Transverse colon (tissue), 4 donors: ENCODE measurements around the gene PCDH12. TPM values are rescaled to one million over a fixed set of nuclear protein-coding genes. Genes with fewer than 3 reads are reported as not detected.

Experiments used
- DNase-seq: peaks from one replicate; pipeline ENCODE4 v3.0.0-alpha.2; 2019
- H3K27ac ChIP-seq, 4 donors: fragments of 200-600 bp; sonication (generic); 2 replicates each; pipeline ENCODE4 v1.5.1; 2016 to 2018; ENCODE audit warnings: inconsistent platforms in 4 of 4
- H3K27me3 ChIP-seq: fragments of 200-600 bp; sonication (generic); 2 replicates; pipeline ENCODE4 v1.5.1; 2017; ENCODE audit warnings: inconsistent platforms
- H3K36me3 ChIP-seq, 4 donors: fragments of 200-600 bp; sonication (generic); 2 replicates each; pipeline ENCODE4 v1.5.1; 2017 to 2019; ENCODE audit warnings: inconsistent platforms in 4 of 4
- H3K4me1 ChIP-seq, 4 donors: fragments of 200-600 bp; sonication (generic); 2 replicates each; pipeline ENCODE4 v1.5.1; 2017 to 2020; ENCODE audit warnings: inconsistent platforms in 4 of 4
- H3K4me3 ChIP-seq, 4 donors: fragments of 200-600 bp; sonication (generic); 1 replicate in 1 of 4; 2 replicates in 3 of 4; pipeline versions ENCODE4 v1.5.1 to v1.6.1; 2017 to 2019; ENCODE audit warnings: inconsistent platforms in 4 of 4
- H3K9me3 ChIP-seq, 2 donors: fragments of 200-600 bp; sonication (generic); 2 replicates each; pipeline ENCODE4 v1.5.1; 2017 to 2019; ENCODE audit warnings: inconsistent platforms in 2 of 2
- CTCF ChIP-seq, 5 experiments: fragments of 200-600 bp in 3 of 5; fragments of 450-650 bp in 2 of 5; sonication (generic) in 3 of 5; IDR thresholded peaks; 1 replicate in 2 of 5; 2 replicates in 3 of 5; pipeline ENCODE4 v1.5.1; 2016 to 2017; ENCODE audit warnings: antibody characterized with exemption in 5 of 5, inconsistent platforms in 3 of 5, mild to moderate bottlenecking in 2 of 5, moderate library complexity in 1 of 5
- EP300 ChIP-seq: sonication (generic); formaldehyde crosslinking; IDR thresholded peaks from one replicate; pipeline ENCODE4 v1.6.1; 2017; ENCODE audit warnings: antibody characterized with exemption, low read depth
- POLR2A ChIP-seq: fragments of 450-650 bp; IDR thresholded peaks from one replicate; pipeline ENCODE4 v1.6.1; 2016; ENCODE audit warnings: antibody characterized with exemption, mild to moderate bottlenecking, moderate library complexity
- POLR2AphosphoS5 ChIP-seq, 3 donors: sonication (generic); formaldehyde crosslinking; IDR thresholded peaks; one replicate each; pipeline ENCODE4 v1.6.1; 2016; ENCODE audit warnings: antibody characterized with exemption in 3 of 3
- WGBS, 2 donors: methylation state at CpG; one replicate each; pipeline ENCODE4 v1.1.5; 2018; ENCODE audit warnings: low coverage in 1 of 2; 5-methylcytosine and 5-hydroxymethylcytosine counted together
- in situ Hi-C, 4 donors: fragments of 200-750 bp; cut with MboI; loops; one replicate each; pipeline versions ENCODE4 v1.15.0 to v1.15.1; 2017; ENCODE audit warnings: low sequenced_read_pairs in 3 of 4, low pct_ligation_motif_present in 1 of 4, low pct_unique_long_range_greater_than_20kb in 1 of 4
- intact Hi-C: fragments of 100-400 bp; cut with DNase I; formaldehyde crosslinking; loops from one replicate; pipeline ENCODE4 v1.15.1; 2023; ENCODE audit warnings: low total_unique reads
- total RNA-seq, 4 donors: library from RNA; depleted of rRNA; stranded (reverse); fragments of >200 nt; gene quantifications; one replicate each; pipeline ENCODE4 v1.1.0, GENCODE V29; 2016

The PCDH12 gene
- total RNA-seq, 4 donors from 2014 or later = 0.37 to 0.95 (median 0.68) TPM; not detected in 1

GRCh38 chr5:141919218-141920119, 38.5 kb downstream of the PCDH12 start:
- H3K9me3 ChIP-seq = no peaks in the 10 kb centered on the region
- no peaks in the 10 kb centered on the region for H3K36me3 ChIP-seq
- H3K27ac ChIP-seq = peak overlapping the region; percentile 34 to 59 (median 48)
- TF ChIP-seq CTCF (IDR thresholded peaks at IDR 0.05) = no peak
- TF ChIP-seq EP300 = no peak
- TF ChIP-seq POLR2AphosphoS5 (IDR thresholded peaks at IDR 0.05) = peak in 1 of 3 donors; percentile 31
- peak; percentile 45 for DNase-seq
- intact Hi-C loops (no loop called here), in situ Hi-C loops (no loop called here)
- no peaks in the 10 kb centered on the region for H3K27me3 ChIP-seq
- peaks cover 4 to 52% (median 24%) of the 10 kb centered on the region in 4 donors for H3K4me1 ChIP-seq
- no peak overlapping the region for H3K4me3 ChIP-seq
- 64 to 78% methylated on average over 4 to 8 of the region's 8 CpGs for WGBS, 2 donors

GRCh38 chr5:141917760-141918159, 40.2 kb downstream of the PCDH12 start:
- DNase-seq = no peak
- H3K27ac ChIP-seq = peak overlapping the region in 3 of 4 donors; percentile 30 to 56 (median 54)
- peaks cover 7% of the 10 kb centered on the region for H3K27me3 ChIP-seq
- no peaks in the 10 kb centered on the region for H3K9me3 ChIP-seq
- H3K4me1 ChIP-seq = peaks cover 8 to 53% (median 26%) of the 10 kb centered on the region in 4 donors
- no peak overlapping the region for H3K4me3 ChIP-seq
- no peaks in the 10 kb centered on the region for H3K36me3 ChIP-seq
- intact Hi-C loops (no loop called here), in situ Hi-C loops (no loop called here)
- WGBS, 2 donors = 52 to 58% methylated on average over 5 of the region's 5 CpGs
- TF ChIP-seq POLR2AphosphoS5 (IDR thresholded peaks at IDR 0.05) = no peak
- TF ChIP-seq CTCF (IDR thresholded peaks at IDR 0.05) = no peak
- no peak for TF ChIP-seq POLR2A
- TF ChIP-seq EP300 = no peak

GRCh38 chr5:141916522-141916921, 41.5 kb downstream of the PCDH12 start:
- no peak for TF ChIP-seq POLR2A
- TF ChIP-seq CTCF (IDR thresholded peaks at IDR 0.05) = no peak
- TF ChIP-seq EP300 = no peak
- no peak for TF ChIP-seq POLR2AphosphoS5 (IDR thresholded peaks at IDR 0.05)
- H3K4me1 ChIP-seq = peaks cover 8 to 50% (median 24%) of the 10 kb centered on the region in 4 donors
- no peak for DNase-seq
- in situ Hi-C loops (no loop called here), intact Hi-C loops (no loop called here)
- H3K36me3 ChIP-seq = no peaks in the 10 kb centered on the region
- no peak overlapping the region for H3K27ac ChIP-seq
- H3K9me3 ChIP-seq = no peaks in the 10 kb centered on the region
- no peak overlapping the region for H3K4me3 ChIP-seq
- peaks cover 9% of the 10 kb centered on the region for H3K27me3 ChIP-seq
- 55 to 88% methylated on average over 1 to 2 of the region's 2 CpGs for WGBS, 2 donors

- in situ Hi-C loops = no loop called here
- Histone ChIP-seq H3K9me3 (no peaks in the 10 kb centered on the region), H3K36me3 (no peaks in the 10 kb centered on the region), H3K4me3 (no peak overlapping the region), H3K27me3 (peaks cover 9% of the 10 kb centered on the region), H3K4me1 (peaks cover 8 to 50% (median 24%) of the 10 kb centered on the region in 4 donors), H3K27ac (no peak overlapping the region)
- intact Hi-C loops = no loop called here
- TF ChIP-seq CTCF (IDR thresholded peaks at IDR 0.05) = no peak
- TF ChIP-seq EP300 = no peak
- no peak for TF ChIP-seq POLR2AphosphoS5 (IDR thresholded peaks at IDR 0.05)
- TF ChIP-seq POLR2A = no peak
- peak; percentile 27 for DNase-seq
- 67 to 70% methylated on average over 1 to 6 of the region's 6 CpGs for WGBS, 2 donors
These were observed 42.1 kb downstream of the PCDH12 start for GRCh38 chr5:141915881-141916336.
